AG04450 (cell line): ENCODE data around the gene POU2F1. TPM values are rescaled to one million over a fixed set of nuclear protein-coding genes. Genes with fewer than 3 reads are reported as not detected.

ENCODE experiments used
- CTCF ChIA-PET: fragments of 300-600, 350-600 bp; formaldehyde crosslinking; extraction: SDS; loops from one replicate; lab custom pipeline; 2022; ENCODE audit warnings: antibody characterized with exemption, inconsistent platforms; lab: Charles Lee
- POLR2A ChIA-PET: fragments of 350-600 bp; formaldehyde crosslinking; extraction: SDS; loops from one replicate; lab custom pipeline; 2021; ENCODE audit warnings: antibody characterized with exemption, inconsistent platforms; lab: Yijun Ruan, JAX
- DNase-seq: peaks from one replicate; pipeline ENCODE4 v3.0.0-alpha.2; 2011; ENCODE audit warnings: low read depth, low spot score
- H3K27ac ChIP-seq: one replicate; pipeline ENCODE4 v1.5.1; 2012; ENCODE audit warnings: low read depth, low read length, control low read depth
- H3K27me3 ChIP-seq: one replicate; pipeline ENCODE4 v1.6.0; 2012; ENCODE audit warnings: low read length; ENCODE audit not compliant: control insufficient read depth, insufficient read depth
- H3K4me3 ChIP-seq: 2 replicates; pipeline ENCODE4 v1.5.1; 2011; ENCODE audit warnings: mild to moderate bottlenecking, low read depth, low read length, control low read depth
- H3K9me3 ChIP-seq: 2 replicates; pipeline ENCODE4 v1.5.1; 2012; ENCODE audit warnings: low read length; ENCODE audit not compliant: control insufficient read depth, insufficient read depth
- polyA plus RNA-seq: library from polyadenylated mRNA; depleted of rRNA; stranded (reverse); fragments of >200 nt; gene quantifications from 2 replicates; pipeline ENCODE4 v1.2.3, GENCODE V29; 2011
- TF ChIP-seq, protein P1 (sequence below): IDR thresholded peaks from 2 replicates; pipeline ENCODE4 v1.5.1; 2011; ENCODE audit warnings: low read depth, low read length, control low read depth, inconsistent platforms

POU2F1 gene
- polyA plus RNA-seq, 1 experiment, result 2.7 TPM

DNA sequence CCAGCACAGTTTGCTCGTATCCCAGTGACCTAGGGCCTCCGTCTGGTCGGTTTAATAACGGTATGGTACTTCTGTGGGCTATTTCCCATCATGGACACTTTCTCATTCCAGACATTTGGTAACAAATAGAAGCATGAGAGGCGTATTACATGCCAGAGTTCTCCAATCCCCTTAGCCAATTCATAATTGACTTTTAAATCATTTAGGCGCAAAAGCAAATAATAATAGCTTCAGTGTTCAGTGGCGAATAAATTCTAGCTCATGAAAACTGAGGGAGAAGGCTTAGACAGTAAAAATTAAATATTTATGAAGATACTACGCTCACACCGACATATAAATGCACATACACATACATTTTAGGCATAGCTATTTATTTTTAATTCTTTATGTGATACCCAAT lies 247.1 kb downstream of the POU2F1 start:
- POLR2A ChIA-PET, result no interaction called here
- Histone ChIP-seq H3K27ac (no peak overlapping the region), H3K9me3 (no peaks in the 10 kb centered on the region), H3K27me3 (peaks cover 18% of the 10 kb centered on the region), H3K4me3 (no peak overlapping the region)
- no peak for DNase-seq
- TF ChIP-seq, protein P1, sequence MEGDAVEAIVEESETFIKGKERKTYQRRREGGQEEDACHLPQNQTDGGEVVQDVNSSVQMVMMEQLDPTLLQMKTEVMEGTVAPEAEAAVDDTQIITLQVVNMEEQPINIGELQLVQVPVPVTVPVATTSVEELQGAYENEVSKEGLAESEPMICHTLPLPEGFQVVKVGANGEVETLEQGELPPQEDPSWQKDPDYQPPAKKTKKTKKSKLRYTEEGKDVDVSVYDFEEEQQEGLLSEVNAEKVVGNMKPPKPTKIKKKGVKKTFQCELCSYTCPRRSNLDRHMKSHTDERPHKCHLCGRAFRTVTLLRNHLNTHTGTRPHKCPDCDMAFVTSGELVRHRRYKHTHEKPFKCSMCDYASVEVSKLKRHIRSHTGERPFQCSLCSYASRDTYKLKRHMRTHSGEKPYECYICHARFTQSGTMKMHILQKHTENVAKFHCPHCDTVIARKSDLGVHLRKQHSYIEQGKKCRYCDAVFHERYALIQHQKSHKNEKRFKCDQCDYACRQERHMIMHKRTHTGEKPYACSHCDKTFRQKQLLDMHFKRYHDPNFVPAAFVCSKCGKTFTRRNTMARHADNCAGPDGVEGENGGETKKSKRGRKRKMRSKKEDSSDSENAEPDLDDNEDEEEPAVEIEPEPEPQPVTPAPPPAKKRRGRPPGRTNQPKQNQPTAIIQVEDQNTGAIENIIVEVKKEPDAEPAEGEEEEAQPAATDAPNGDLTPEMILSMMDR, result no peak
- CTCF ChIA-PET, result interaction anchor here (0.6 to 1.7 kb wide), 4 partner anchors 13 to 72 kb away, joined by 3 to 7 read pairs (median 4); no protein-coding TSS in a partner anchor

DNA sequence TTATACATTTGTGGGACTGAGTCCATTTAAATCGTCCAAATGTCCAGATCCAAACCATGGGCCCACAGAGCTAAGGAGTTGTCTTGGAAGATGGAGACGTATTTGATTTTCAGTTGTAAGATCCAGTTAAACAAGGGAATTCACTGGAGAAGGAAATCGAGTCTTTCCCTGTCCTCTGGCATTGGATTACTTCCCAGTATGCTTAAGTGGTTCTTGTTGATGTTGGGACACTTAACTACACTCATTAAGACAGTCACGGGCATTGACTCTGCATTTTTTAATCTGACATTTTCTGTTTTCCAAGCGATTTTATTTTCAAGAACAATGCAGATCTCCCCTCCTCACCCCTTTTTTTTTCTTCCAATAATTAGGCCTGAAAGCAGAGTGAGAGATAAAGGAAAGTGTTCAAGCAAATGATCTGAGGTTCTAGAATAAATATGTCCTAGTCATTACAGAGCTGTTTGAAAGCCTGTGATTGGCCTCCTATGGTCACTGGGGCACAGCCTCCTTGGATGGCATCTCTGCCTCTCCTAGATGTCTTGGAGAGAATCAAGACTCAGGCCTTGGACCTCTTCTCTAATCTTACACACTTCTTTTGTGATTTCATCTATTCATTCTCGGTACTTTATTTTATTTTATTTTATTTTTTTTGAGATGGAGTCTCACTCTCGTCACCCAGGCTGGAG lies 248.7 kb downstream of the POU2F1 start:
- ChIA-PET CTCF (interaction anchor here (0.5 to 1.7 kb wide), 3 partner anchors 15 to 249 kb away, joined by 4 to 11 read pairs (median 5); partner anchors contain the start of gene POU2F1), POLR2A (no interaction called here)
- peaks cover 17% of the 10 kb centered on the region for H3K27me3 ChIP-seq
- H3K4me3 ChIP-seq, result no peak overlapping the region
- TF ChIP-seq, protein P1, result no peak
- no peak overlapping the region for H3K27ac ChIP-seq
- no peak for DNase-seq
- no peaks in the 10 kb centered on the region for H3K9me3 ChIP-seq

DNA sequence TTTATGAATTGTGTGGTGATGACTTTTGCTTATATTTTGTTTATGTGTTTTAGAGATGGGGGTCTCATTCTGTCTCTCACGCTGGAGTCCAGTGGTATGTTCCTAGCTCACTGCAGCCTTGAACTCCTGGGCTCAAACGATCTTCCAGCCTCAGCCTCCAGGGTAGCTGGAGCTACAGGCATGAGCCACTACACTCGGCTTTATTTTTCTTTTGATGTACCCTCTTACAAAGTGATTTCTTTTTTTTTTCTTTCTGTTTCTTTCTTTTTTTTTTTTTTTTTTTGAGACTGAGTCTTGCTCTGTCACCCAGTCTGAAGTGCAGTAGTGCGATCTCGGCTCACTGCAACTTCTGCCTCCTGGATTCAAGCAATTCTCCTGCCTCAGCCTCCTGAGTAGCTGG lies 250.9 kb downstream of the POU2F1 start:
- H3K9me3 ChIP-seq, result no peaks in the 10 kb centered on the region
- POLR2A ChIA-PET, result interaction anchor here (0.7 kb wide), 1 partner anchor 273 kb away, joined by 4 read pairs; no protein-coding TSS in a partner anchor
- TF ChIP-seq, protein P1, result no peak
- H3K4me3 ChIP-seq, result no peak overlapping the region
- peaks cover 10% of the 10 kb centered on the region for H3K27me3 ChIP-seq
- no peak overlapping the region for H3K27ac ChIP-seq
- CTCF ChIA-PET, result interaction anchor here (0.7 kb wide), 1 partner anchor 62 kb away, joined by 4 read pairs; no protein-coding TSS in a partner anchor
- DNase-seq, result no peak

DNA sequence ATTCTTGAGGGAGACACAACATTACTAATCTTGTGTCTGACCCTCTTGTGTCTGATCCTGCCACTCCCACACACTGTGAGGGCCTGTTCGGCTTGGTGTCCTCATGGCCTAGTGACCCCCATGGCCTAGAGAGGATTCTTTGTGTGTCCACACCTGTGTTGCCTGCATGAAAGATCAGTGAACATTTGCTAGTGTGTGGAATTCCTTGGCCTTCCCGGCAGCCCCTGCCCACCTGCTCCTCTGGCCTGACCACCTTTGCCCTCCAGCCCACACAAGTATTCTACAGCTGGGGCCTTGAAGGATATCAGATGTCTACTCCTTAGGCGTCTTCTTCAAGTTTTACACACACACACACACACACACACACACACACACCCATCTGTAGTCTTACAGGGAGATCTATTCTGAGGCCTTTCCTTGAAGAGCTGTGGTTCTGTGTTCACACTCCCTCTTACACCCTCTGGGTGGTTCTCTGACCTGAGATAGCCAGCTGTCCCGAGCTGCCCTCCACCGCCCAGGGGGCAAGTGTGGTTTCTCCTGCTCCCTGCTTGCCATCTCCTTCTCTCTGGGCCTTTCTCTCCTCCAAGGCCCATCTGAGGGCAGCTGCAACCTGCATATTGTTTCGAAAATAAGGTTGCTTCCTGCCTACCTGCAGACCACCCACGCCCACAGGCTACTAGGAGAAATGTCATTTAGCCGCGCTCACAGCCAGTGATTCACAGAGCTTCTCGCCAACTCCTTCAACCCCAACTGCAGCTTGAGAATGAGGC lies 252.3 kb downstream of the POU2F1 start:
- H3K9me3 ChIP-seq, result no peaks in the 10 kb centered on the region
- ChIA-PET CTCF (interaction anchor here (1.1 kb wide), 1 partner anchor 206 kb away, joined by 7 read pairs; no protein-coding TSS in a partner anchor), POLR2A (no interaction called here)
- no peak overlapping the region for H3K4me3 ChIP-seq
- H3K27me3 ChIP-seq, result peaks cover 10% of the 10 kb centered on the region
- H3K27ac ChIP-seq, result no peak overlapping the region
- TF ChIP-seq, protein P1, result no peak
- DNase-seq, result no peak
